H1 (cell line): ENCODE results near the gene NME7.

Experiments
- EZH2 ChIP-seq: fragments of 200-600 bp; sonication (generic); IDR thresholded peaks from 2 replicates; pipeline ENCODE4 v1.7.1; 2012; ENCODE audit warnings: low read depth, mild to moderate bottlenecking, moderate library complexity, low read length, inconsistent platforms; ENCODE audit not compliant: severe bottlenecking
- MAX ChIP-seq: IDR thresholded peaks from 2 replicates; pipeline ENCODE4 v1.6.1; 2012; ENCODE audit warnings: inconsistent platforms
- RNF2 ChIP-seq: fragments of 200-900, 300-1000 bp; sonication (generic); IDR thresholded peaks from 2 replicates; pipeline ENCODE4 v1.7.1; 2016; ENCODE audit warnings: borderline replicate concordance, low read depth, mild to moderate bottlenecking, antibody characterized with exemption, low read length; ENCODE audit not compliant: poor library complexity, severe bottlenecking; ENCODE audit errors: missing control alignments
- TCF12 ChIP-seq: IDR thresholded peaks from 2 replicates; pipeline ENCODE4 v1.6.1; 2011; ENCODE audit warnings: low read depth, mild to moderate bottlenecking, low read length

DNA sequence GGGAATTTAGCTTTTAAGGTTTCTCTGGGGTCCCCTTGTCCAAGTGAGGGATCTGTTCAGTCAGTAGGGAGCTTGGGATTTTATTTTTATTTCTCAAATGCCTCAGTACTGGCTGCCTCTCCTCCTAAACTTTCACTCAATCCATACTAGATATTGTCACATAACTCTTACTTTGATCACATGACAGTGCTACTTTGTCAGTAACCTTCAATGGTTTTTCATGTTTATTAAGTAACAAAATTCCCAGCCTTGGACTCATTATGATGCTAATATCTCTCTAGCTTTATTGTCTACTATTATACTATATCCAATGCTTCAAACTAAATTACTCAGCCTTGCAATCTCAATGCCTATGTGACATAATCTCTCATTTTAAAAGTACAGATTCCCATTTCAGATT is 163.4 kb downstream of the NME7 start:
- TF ChIP-seq MAX, result no peak
- TF ChIP-seq TCF12, result no peak
- TF ChIP-seq RNF2, result no peak
- no peak for TF ChIP-seq EZH2
